ENCODE results near the gene ADCY4. TPM values are rescaled to one million over a fixed set of nuclear protein-coding genes. Genes with fewer than 3 reads are reported as not detected.

Gene ADCY4
- total RNA-seq, 1 donor from 2014 or later: 1.6 TPM

DNA sequence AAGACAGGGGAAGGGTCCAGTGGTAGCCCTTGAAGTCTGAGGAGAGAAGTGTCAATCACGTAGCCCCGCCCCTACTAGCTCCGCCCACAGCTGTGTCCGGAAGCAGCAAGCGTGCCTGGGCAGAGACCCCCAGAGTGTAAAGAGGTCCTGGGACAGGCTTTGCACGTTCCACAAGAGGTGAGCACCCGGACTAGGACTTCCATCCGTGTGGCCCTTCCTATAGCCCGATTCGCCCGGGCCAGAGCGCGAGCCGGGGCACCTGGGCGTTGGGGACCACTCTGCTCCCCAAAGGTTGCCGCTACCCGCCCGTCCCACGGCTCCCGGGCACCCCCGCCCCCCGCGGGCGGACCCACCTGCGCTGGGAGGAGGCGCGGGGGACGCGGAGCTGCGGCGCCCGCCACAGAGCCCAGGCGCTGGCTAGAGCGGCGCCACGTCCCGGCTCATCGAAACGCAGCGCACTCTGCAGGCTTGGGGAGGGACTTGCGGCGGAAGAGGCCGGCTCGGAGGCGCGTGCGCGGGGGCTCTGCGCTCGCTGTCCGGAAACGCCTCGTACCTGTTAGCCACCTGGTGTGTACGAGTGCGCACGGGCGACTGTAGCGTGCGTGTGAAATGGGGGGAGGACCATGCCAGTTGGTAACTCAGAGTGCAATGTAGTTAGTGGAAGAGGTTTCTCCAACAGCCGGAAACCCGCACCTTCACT, 63.6 kb downstream of the ADCY4 start, which contains the start of gene RABGGTA:
TSS of gene RABGGTA (minus strand) at position 464 of the 700 bp plus-strand sequence. CDS start 482 bp downstream, outside the sequence.
- intact Hi-C loops (cut with micrococcal nuclease): loop anchor here (1.0 kb wide), 4 partner anchors 29 to 171 kb away; partner anchors contain the start of genes CHMP4A, GMPR2, NEDD8 and SDR39U1
- Mint-ChIP-seq H3K9me3 (no peaks in the 10 kb centered on the region), H3K4me1 (peaks cover 42% of the 10 kb centered on the region), H3K27me3 (no peaks in the 10 kb centered on the region), H3K4me3 (peak within 1 kb of the TSS; percentile 93), H3K36me3 (ENCODE audit: low read depth) (peaks cover 24% of the 10 kb centered on the region), H3K27ac (peak within 1 kb of the TSS; percentile 95)
- DNase-seq: peak; percentile 97

- no peak for DNase-seq
- Mint-ChIP-seq H3K4me3 (peak overlapping the region; percentile 93), H3K9me3 (no peaks in the 10 kb centered on the region), H3K27me3 (no peaks in the 10 kb centered on the region), H3K27ac (peak overlapping the region; percentile 95), H3K4me1 (peaks cover 42% of the 10 kb centered on the region), H3K36me3 (ENCODE audit: low read depth) (peaks cover 30% of the 10 kb centered on the region)
- intact Hi-C loops (cut with micrococcal nuclease): loop anchor here (1.0 kb wide), 4 partner anchors 28 to 172 kb away; partner anchors contain the start of genes CHMP4A, GMPR2, NEDD8 and SDR39U1
These were observed 64.2 kb downstream of the ADCY4 start for GRCh38 chr14:24270537-24271133.

DNA sequence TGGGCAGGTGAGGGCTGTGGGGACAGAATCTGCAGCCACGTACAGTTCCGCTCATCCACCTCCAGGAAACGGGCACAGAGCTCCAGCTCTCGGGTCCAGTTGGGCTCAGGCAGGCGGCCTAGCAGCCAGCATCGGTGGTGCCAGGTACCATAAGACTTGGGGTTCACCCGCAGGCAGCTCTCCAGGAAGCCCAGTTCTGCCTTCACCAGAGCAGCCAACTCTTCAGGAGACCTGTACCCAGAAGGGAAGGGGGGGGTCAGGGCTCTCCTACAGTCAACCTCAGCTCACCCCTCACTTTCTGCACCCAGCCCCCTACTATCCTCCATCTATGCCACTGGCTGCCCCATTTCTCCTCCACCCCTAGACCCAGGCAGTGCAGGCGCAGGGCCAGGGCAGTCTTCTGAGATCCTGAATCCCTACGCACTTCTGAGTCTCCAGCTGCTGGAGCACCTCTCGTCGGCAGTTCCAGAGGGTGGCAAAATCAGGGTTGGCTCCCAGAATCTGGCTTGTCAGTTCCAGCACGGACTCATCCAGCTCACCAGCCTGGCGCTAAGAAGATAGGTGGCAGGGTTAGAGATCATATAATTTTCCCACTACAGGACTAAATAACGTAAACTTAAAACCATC, 64.8 kb downstream of the ADCY4 start:
- H3K9me3 Mint-ChIP-seq: no peaks in the 10 kb centered on the region
- DNase-seq: no peak
- peaks cover 40% of the 10 kb centered on the region for H3K4me1 Mint-ChIP-seq
- intact Hi-C loops (cut with micrococcal nuclease): no loop called here
- peak overlapping the region; percentile 93 for H3K4me3 Mint-ChIP-seq
- H3K27me3 Mint-ChIP-seq: no peaks in the 10 kb centered on the region
- H3K27ac Mint-ChIP-seq: no peak overlapping the region
- H3K36me3 Mint-ChIP-seq (ENCODE audit: low read depth): peaks cover 30% of the 10 kb centered on the region

- intact Hi-C loops (cut with micrococcal nuclease): no loop called here
- peaks cover 32% of the 10 kb centered on the region for H3K36me3 Mint-ChIP-seq (ENCODE audit: low read depth)
- peaks cover 40% of the 10 kb centered on the region for H3K4me1 Mint-ChIP-seq
- no peak overlapping the region for H3K27ac Mint-ChIP-seq
- no peaks in the 10 kb centered on the region for H3K27me3 Mint-ChIP-seq
- H3K4me3 Mint-ChIP-seq: peak overlapping the region; percentile 12
- no peak for DNase-seq
- H3K9me3 Mint-ChIP-seq: no peaks in the 10 kb centered on the region
These were observed 65.5 kb downstream of the ADCY4 start for GRCh38 chr14:24269368-24269767.

Other genes with a start within 250 kb of the ADCY4 start
- gene PCK2, start 240.8 kb downstream of the ADCY4 start, total RNA-seq: 63.6 and 64.2 TPM in 2 replicates
- gene DCAF11, start 220.3 kb downstream of the ADCY4 start, total RNA-seq: 55.8 and 57.3 TPM in 2 replicates
- gene NRL, start 220.1 kb downstream of the ADCY4 start, total RNA-seq: 0.96 and 1.2 TPM in 2 replicates
- 0.26 and 0.54 TPM in 2 replicates for gene FITM1, start 204.4 kb downstream of the ADCY4 start, total RNA-seq
- 300 and 306 TPM in 2 replicates for gene PSME1, start 198.9 kb downstream of the ADCY4 start, total RNA-seq
- 26.6 and 30.3 TPM in 2 replicates for gene EMC9, start 193.5 kb downstream of the ADCY4 start, total RNA-seq
- 565 and 584 TPM in 2 replicates for gene PSME2, start 188.5 kb downstream of the ADCY4 start, total RNA-seq
- gene RNF31, start 187.6 kb downstream of the ADCY4 start, total RNA-seq: 95.1 and 95.6 TPM in 2 replicates
- 138 and 159 TPM in 2 replicates for gene IRF9, start 173.8 kb downstream of the ADCY4 start, total RNA-seq
- 33.8 and 34.3 TPM in 2 replicates for gene REC8, start 163.0 kb downstream of the ADCY4 start, total RNA-seq
- gene IPO4, start 146.3 kb downstream of the ADCY4 start, total RNA-seq: 107 and 112 TPM in 2 replicates
- 35.1 and 36.4 TPM in 2 replicates for gene TM9SF1, start 139.6 kb downstream of the ADCY4 start, total RNA-seq
- 0.26 and 0.36 TPM in 2 replicates for gene TSSK4, start 129.4 kb downstream of the ADCY4 start, total RNA-seq
- 88.0 and 89.9 TPM in 2 replicates for gene CHMP4A, start 121.6 kb downstream of the ADCY4 start, total RNA-seq
- gene MDP1, start 119.0 kb downstream of the ADCY4 start, total RNA-seq: 11.6 and 13.5 TPM in 2 replicates
- 188 and 190 TPM in 2 replicates for gene NEDD8, start 102.7 kb downstream of the ADCY4 start, total RNA-seq
- 32.4 and 42.8 TPM in 2 replicates for gene GMPR2, start 102.1 kb downstream of the ADCY4 start, total RNA-seq
- gene TINF2, start 92.4 kb downstream of the ADCY4 start, total RNA-seq: 87.1 and 93.6 TPM in 2 replicates
- 5.1 and 6.2 TPM in 2 replicates for gene TGM1, start 71.9 kb downstream of the ADCY4 start, total RNA-seq
- 49.6 and 51.1 TPM in 2 replicates for gene RABGGTA, start 63.5 kb downstream of the ADCY4 start, total RNA-seq
- 10.1 and 10.3 TPM in 2 replicates for gene DHRS1, start 35.3 kb downstream of the ADCY4 start, total RNA-seq
- 48.3 and 52.2 TPM in 2 replicates for gene NOP9, start 35.2 kb downstream of the ADCY4 start, total RNA-seq
- gene CIDEB, start 27.1 kb downstream of the ADCY4 start, total RNA-seq: 21.8 and 22.2 TPM in 2 replicates
- gene LTB4R2, start 24.9 kb downstream of the ADCY4 start, total RNA-seq: 9.6 and 11.0 TPM in 2 replicates
- 12.2 and 14.2 TPM in 2 replicates for gene LTB4R, start 23.6 kb downstream of the ADCY4 start, total RNA-seq
- 12.0 and 13.9 TPM in 2 replicates for gene RIPK3, start 4.9 kb upstream of the ADCY4 start, total RNA-seq
- not detected in 2 replicates for gene NFATC4, start 33.1 kb upstream of the ADCY4 start, total RNA-seq
- not detected in 2 replicates for gene NYNRIN, start 63.9 kb upstream of the ADCY4 start, total RNA-seq
- 4.5 and 7.4 TPM in 2 replicates for gene CBLN3, start 94.6 kb upstream of the ADCY4 start, total RNA-seq
- 63.0 and 65.4 TPM in 2 replicates for gene KHNYN, start 94.9 kb upstream of the ADCY4 start, total RNA-seq
- 40.8 and 49.7 TPM in 2 replicates for gene SDR39U1, start 107.7 kb upstream of the ADCY4 start, total RNA-seq
- not detected in 2 replicates for gene CMA1, start 173.2 kb upstream of the ADCY4 start, total RNA-seq
- gene CTSG, start 241.2 kb upstream of the ADCY4 start, total RNA-seq: not detected in 2 replicates